Measurements from ENCODE around the gene VRK2.
"Not testable (repeated sequence)": the region's sequence is repeated elsewhere in the genome, so short reads cannot be mapped to it uniquely, and the experiment has no call there.

VRK2 gene

DNA sequence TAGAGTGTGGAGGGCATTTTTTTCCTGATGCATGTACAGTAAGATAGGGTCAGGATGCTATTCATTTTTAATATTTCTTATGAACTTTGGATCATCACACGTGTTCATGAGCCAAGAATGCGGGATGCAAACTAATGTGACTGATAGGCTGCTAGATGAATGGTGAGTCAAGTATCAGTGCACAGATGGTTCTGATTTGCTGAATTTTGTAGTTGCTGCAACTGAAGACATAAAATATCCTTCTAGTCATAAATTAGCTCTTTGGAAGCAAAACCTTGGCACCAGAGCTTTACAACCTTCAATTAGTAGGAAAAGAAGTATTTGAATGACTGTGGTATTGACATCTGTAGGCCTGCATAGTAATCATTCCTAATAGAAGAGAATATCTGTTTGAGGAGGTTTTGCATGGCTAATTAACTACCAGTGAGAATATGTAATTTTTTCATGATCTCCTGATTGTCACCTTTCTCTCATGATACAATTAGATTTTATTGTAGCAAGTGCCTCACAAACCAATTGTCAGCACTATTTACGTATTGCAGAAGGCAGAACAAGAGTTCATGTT, 94.0 kb downstream of the VRK2 start:
- POLR2A ChIA-PET: no interaction called here
- TF ChIP-seq, protein P1, sequence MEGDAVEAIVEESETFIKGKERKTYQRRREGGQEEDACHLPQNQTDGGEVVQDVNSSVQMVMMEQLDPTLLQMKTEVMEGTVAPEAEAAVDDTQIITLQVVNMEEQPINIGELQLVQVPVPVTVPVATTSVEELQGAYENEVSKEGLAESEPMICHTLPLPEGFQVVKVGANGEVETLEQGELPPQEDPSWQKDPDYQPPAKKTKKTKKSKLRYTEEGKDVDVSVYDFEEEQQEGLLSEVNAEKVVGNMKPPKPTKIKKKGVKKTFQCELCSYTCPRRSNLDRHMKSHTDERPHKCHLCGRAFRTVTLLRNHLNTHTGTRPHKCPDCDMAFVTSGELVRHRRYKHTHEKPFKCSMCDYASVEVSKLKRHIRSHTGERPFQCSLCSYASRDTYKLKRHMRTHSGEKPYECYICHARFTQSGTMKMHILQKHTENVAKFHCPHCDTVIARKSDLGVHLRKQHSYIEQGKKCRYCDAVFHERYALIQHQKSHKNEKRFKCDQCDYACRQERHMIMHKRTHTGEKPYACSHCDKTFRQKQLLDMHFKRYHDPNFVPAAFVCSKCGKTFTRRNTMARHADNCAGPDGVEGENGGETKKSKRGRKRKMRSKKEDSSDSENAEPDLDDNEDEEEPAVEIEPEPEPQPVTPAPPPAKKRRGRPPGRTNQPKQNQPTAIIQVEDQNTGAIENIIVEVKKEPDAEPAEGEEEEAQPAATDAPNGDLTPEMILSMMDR (IDR thresholded peaks at IDR 0.05; ENCODE audit: control extremely low read depth, extremely low read depth, low read depth, missing control alignments): no peak
- CTCF ChIA-PET: no interaction called here
- DNase-seq (ENCODE audit: extremely low spot score): no peak

- DNase-seq (ENCODE audit: extremely low spot score); POLR2A ChIA-PET: not testable (repeated sequence)
These were observed 99.2 kb downstream of the VRK2 start for GRCh38 chr2:58145769-58146168.

DNA sequence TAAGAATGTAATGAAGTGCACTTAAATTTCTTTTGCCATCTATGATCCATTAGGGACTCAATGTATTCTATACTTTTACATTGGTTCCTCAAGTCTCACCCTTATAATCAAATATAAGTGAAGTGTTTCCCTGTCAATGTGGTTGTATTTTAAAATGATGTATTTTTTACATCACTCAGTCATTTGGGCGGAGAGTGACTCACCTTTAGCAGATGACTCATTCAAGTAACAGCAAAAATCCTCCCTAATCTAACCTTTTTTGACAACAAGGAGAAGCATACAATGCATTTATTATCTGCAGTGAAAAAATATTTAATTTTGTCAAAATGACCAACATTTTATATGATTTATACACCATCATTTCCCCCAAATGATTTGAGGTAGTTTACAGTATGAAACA, 100.1 kb downstream of the VRK2 start:
- ChIA-PET POLR2A (no interaction called here), CTCF (interaction anchor here (2.0 kb wide), 1 partner anchor 8 kb away, joined by 7 read pairs; no protein-coding TSS in a partner anchor)
- TF ChIP-seq, protein P1 (IDR thresholded peaks at IDR 0.05; ENCODE audit: control extremely low read depth, extremely low read depth, low read depth, missing control alignments): no peak
- no peak for DNase-seq (ENCODE audit: extremely low spot score)

More at GRCh38 chr2:58145769-58146168, 99.2 kb downstream of the VRK2 start:
- CTCF ChIA-PET: interaction anchor here (1.2 to 2.0 kb wide), 2 partner anchors 9 to 20 kb away, joined by 3 to 7 read pairs; no protein-coding TSS in a partner anchor

DNA sequence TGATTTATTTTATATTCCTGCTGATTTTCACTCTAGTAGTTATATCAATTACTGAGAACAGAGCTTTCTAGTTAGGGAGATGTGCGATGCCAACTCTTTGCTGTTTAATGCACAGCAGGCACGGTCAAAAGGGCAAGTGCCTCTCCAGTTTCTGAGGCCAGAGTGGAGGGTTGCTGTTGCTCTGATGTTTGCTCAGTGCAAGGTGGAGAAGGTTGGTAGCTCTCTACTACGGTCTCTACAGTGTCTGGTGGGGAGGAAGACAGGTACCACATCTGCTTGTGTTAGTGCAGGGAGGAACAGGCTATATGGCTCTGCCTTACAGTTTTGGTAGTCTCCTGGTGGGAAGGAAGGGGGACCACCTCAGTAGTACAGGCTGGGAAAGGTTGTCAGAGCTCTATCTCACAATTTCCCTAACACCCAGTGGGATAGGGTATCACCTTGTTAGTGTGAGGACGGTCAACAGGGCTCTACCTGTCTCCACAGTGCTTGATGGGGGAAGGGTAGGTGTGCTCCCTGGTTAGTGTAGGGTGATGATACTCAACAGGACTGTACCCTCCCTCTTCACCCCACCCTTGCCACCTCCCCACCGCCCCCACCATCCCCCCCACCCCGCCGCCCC, 108.7 kb downstream of the VRK2 start:
- DNase-seq (ENCODE audit: extremely low spot score): no peak
- ChIA-PET CTCF (interaction anchor here (0.8 to 1.8 kb wide), 3 partner anchors 10 to 72 kb away, joined by 3 to 7 read pairs (median 3); no protein-coding TSS in a partner anchor), POLR2A (no interaction called here)
- TF ChIP-seq, protein P1 (IDR thresholded peaks at IDR 0.05; ENCODE audit: control extremely low read depth, extremely low read depth, low read depth, missing control alignments): no peak

DNA sequence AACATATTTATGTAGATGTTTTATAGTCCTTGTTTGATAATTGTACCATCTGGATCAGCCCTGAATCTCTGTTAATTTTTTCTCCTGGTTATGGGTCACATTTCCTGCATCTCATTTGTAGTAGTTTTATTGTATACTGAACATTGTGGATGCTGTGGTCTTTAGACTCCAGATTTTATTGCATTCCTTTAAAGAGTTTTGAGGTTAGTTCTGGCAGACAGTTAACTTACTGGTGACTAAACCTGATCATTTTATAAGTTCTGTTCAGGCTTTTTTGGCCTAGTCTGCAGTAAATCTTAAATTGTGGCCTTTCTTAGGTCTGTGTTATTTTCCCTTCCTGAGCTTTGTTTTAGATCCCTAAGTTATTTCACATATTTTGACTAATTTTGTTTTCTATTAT, 110.2 kb downstream of the VRK2 start:
- CTCF ChIA-PET: interaction anchor here (1.0 to 1.7 kb wide), 3 partner anchors 11 to 51 kb away, joined by 3 to 5 read pairs (median 3); no protein-coding TSS in a partner anchor
- POLR2A ChIA-PET: no interaction called here
- TF ChIP-seq, protein P1 (IDR thresholded peaks at IDR 0.05; ENCODE audit: control extremely low read depth, extremely low read depth, low read depth, missing control alignments): no peak
- no peak for DNase-seq (ENCODE audit: extremely low spot score)

GRCh38 chr2:58157754-58158153, 111.1 kb downstream of the VRK2 start:
- no peak for DNase-seq (ENCODE audit: extremely low spot score)
- ChIA-PET POLR2A (no interaction called here), CTCF (interaction anchor here (0.7 to 1.9 kb wide), 5 partner anchors 10 to 264 kb away, joined by 3 to 7 read pairs (median 3); no protein-coding TSS in a partner anchor)
- TF ChIP-seq, protein P1 (IDR thresholded peaks at IDR 0.05; ENCODE audit: control extremely low read depth, extremely low read depth, low read depth, missing control alignments): no peak

DNA sequence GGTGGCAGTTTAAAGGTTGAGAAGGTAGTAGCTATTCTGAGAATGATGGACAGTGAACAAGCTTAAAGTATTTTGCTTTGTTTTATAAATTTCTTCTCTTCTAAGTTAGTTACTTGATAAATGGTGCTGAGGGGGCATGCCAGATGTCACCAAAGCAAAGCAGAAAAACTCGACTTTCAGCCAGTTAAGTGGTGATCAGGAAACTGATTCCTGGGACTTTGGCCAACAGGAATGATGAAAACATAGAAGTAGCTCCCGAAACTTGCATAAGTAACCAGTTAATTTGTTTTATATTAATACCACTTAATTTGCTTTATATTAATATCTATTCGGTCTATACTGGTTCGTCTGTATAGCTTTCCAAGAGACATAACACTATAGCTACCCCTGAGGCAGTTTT, 111.9 kb downstream of the VRK2 start:
- TF ChIP-seq, protein P1 (IDR thresholded peaks at IDR 0.05; ENCODE audit: control extremely low read depth, extremely low read depth, low read depth, missing control alignments): no peak
- CTCF ChIA-PET: interaction anchor here (0.7 to 1.9 kb wide), 4 partner anchors 10 to 265 kb away, joined by 3 to 7 read pairs (median 4); no protein-coding TSS in a partner anchor
- no peak for DNase-seq (ENCODE audit: extremely low spot score)
- POLR2A ChIA-PET: no interaction called here

Measured in GM10248 (cell line).